ENCODE data around the gene TLE2. TPM values are rescaled to one million over a fixed set of nuclear protein-coding genes. Genes with fewer than 3 reads are reported as not detected.
A peak's percentile ranks its signal among the peaks of the same experiment; 100 is the strongest.

Gene TLE2
- total and polyA plus RNA-seq, 9 of the 15 experiments (the other 6 are each of a cell fraction or from before 2014, with no cell fraction given) = 0.35 to 13.1 (median 6.2) TPM

DNA sequence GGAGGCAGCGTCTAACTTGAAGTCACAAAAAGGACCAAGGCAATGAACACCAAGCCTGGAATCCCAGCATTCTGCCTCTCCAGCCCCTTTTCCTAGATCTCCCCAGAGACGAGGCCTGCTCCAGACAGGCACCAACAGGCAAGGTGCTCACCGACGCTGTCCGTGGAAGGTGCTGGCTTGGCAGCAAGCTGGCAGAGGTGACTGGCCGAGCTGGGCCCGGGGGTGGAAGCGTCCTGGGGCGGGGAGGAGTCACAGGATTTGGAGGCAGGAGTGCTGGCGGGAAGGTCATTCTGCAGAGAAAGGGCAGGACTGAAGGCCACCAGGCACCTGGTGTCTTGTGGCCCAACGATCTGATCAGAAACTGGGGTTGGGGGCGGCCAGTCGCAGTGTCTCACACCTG, 18.2 kb downstream of the TLE2 start:
- POLR2A ChIA-PET = interaction anchor here (0.6 kb wide), 1 partner anchor 41 kb away, joined by 3 read pairs; no protein-coding TSS in a partner anchor

More for the DNA sequence above, 18.2 kb downstream of the TLE2 start:
- Histone ChIP-seq H3K4me3 (no peak overlapping the region), H3K9ac (ENCODE audit: insufficient read depth in 1 of 2, low read depth in 2 of 2, low read length in 2 of 2) (no peak overlapping the region), H3K27ac (ENCODE audit: extremely low read depth, low read depth, low read length) (no peak overlapping the region), H3K79me2 (ENCODE audit: control insufficient read depth, insufficient read depth, low read length) (no peaks in the 10 kb centered on the region), H3K9me3 (replicated peaks; ENCODE audit: control insufficient read depth, insufficient read depth, low read depth, low read length) (no peaks in the 10 kb centered on the region), H3K4me1 (replicated peaks in 1 of 2; ENCODE audit: control insufficient read depth in 2 of 2, insufficient read depth in 2 of 2, low read length in 2 of 2) (peaks cover 0 to 19% of the 10 kb centered on the region in 2 experiments; a peak in 2 of 5 replicates), H3K9me1 (ENCODE audit: control insufficient read depth, insufficient read depth, low read length) (no peaks in the 10 kb centered on the region), H4K20me1 (replicated peaks; ENCODE audit: control insufficient read depth, insufficient read depth, low read length) (no peaks in the 10 kb centered on the region), H2AFZ (ENCODE audit: low read depth, low read length) (no peak overlapping the region), H3K27me3 (ENCODE audit: control insufficient read depth in 2 of 2, insufficient read depth in 2 of 2, low read length in 2 of 2) (no peaks in the 10 kb centered on the region), H3K4me2 (ENCODE audit: insufficient read depth, low read length) (no peak overlapping the region), H3K36me3 (ENCODE audit: control insufficient read depth, insufficient read depth, low read length) (no peaks in the 10 kb centered on the region)
- no peak for DNase-seq (ENCODE audit: extremely low read depth in 1 of 4, low spot score in 3 of 4)
- in situ Hi-C loops (cut with MboI) = no loop called here
- ATAC-seq = no peak
- CTCF ChIA-PET (ENCODE audit: low intra/inter-chr PET ratio) = no interaction called here
- 75% methylated on average over 11 of the region's 13 CpGs for WGBS (ENCODE audit: insufficient coverage, low coverage, missing lambda C conversion rate)
- TF ChIP-seq HOXB6 (CRISPR knock-in tag; IDR thresholded peaks at IDR 0.05; ENCODE audit: borderline replicate concordance) (no peak), ZNF3 (CRISPR knock-in tag; IDR thresholded peaks at IDR 0.05) (no peak), RBM34 (IDR thresholded peaks at IDR 0.05; ENCODE audit: borderline replicate concordance, insufficient read depth, low read length) (no peak), ZFX (CRISPR knock-in tag; IDR thresholded peaks at IDR 0.05) (no peak), ZBTB33 (CRISPR knock-in tag; IDR thresholded peaks at IDR 0.05) (0 out of 2 replicates have a peak, but pooled peaks have one; percentile 48), HDAC1 (IDR thresholded peaks at IDR 0.05) (no peak)
- no TSS peak for BruUV-seq (replicated peaks)
- intact Hi-C loops (cut with micrococcal nuclease) = no loop called here
- no peak for FAIRE-seq
